GM21423 (cell line): ENCODE results near the gene MYH10.
"Not testable (repeated sequence)": the region's sequence is repeated elsewhere in the genome, so short reads cannot be mapped to it uniquely, and the experiment has no call there.

Experiments
- ATAC-seq: cut with Tn5 transposase; IDR thresholded peaks from one replicate; pipeline ENCODE4 v1.9.1; 2021; ENCODE audit warnings: mild to moderate bottlenecking, moderate library complexity; ENCODE audit not compliant: unreplicated experiment

MYH10 gene

DNA sequence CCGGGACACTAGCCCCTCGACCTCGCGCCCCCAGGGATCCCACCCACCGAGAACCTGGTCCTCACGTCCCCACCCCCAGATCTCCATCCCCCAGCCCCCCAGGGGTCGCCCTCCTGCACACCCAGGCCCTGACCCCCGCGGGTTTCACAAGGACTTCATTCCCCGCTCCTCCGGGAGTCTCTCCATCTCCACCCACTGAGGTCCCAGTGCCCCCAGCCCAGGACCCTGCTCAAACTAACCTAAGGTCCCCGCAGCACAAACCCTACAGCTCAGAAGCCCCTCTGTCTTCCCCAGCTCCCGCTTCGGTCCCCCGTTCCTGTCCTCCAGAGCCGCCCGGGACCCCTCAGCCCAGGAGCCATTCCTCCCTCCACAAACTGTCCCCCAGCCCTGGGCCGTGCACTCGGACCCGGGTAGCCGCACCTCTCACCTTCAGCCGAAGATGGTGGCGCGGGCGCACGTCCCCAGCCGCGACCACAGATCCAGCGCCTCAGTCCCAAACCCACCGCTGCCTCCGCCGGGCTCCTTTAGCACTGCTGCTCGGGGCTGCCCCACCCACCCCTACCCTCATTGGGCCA is at the start of gene MYH10:
MYH10 (minus strand) TSS at position 499 of the 575 bp plus-strand sequence. CDS start 7,479 bp downstream, outside the sequence.
- ATAC-seq, result no peak

DNA sequence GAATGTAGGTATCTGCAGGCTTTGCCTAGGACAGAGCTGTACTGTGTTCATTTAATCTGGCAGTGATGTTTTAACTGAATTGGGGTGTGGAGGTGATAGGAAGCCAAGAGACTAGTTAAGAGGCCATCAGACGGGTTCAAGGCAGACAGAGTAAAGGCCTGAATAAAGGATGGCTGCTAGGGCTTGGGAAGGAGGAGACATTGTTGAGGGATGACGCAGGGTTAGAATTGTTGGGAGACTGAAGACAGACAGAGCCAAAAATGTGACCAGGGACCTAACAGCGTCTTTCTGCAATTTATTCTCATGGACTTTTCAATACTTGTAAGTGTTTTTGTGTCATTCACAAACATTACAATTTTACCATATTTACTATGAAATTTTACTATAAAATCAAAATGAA is 48.6 kb upstream of the MYH10 start:
- no peak for ATAC-seq

DNA sequence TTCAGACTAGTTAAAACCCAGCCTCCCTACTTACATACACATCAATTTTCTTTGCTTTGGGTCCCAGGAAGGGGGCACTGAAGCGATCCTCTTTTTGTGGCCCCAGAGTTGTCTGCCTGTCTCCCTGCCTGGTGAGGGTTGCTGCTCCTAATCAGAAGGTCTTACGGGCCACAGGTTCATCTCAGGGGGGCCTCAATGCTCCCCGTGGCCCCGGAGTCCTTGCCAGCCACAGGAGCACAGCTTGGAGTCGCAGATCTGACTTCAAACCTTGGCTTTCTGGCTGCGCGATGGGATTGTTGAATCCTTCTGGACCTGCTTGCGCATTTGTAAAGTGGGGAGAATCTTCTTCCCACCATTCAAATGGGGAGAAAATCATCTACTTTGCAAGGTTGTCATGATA is 44.8 kb upstream of the MYH10 start:
- no peak for ATAC-seq

DNA sequence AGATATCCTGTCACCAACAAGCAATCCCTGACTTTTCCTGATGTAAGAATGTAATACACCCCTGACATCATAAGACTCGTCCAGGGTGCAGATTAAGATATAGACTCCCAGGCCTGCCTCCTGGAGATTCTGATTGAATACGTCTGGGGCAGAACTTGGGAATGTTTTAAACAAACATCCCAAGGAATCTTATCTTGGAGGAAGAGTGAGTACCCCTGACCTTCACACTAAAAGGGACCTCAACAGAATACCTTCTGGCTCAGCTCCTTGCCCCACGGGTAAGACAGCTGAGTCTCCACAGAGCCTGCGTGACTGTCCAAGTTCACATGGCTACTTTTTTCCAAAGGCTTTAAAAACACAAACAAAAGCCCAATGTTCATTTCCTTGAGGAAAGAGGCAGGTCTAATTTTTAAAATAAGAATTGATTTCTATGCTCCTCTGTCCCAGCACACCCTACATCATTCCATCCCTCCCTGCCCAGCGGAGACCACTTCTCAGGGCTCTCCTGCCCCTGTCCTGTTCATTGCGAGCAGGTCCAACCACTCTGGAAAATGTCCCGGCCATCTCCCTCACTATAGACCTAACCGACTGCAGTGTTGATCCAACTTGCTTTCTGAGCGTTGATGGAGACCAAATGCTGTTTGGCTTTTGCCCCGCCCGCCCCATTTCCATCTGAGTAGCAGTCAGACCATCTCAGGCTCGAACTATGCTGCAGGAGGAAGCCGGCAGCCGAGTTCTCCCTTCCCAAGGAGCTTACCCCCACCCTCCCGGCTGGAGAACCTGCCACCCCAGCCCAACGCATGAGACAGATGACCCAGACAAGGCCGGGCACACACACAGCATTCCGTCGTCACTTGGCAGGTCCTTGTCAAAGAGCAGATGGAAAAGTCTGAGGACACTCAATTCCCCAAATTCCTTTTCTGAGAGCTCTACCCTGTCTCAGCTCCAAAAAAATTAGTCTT is 44.1 kb upstream of the MYH10 start:
- no peak for ATAC-seq

DNA sequence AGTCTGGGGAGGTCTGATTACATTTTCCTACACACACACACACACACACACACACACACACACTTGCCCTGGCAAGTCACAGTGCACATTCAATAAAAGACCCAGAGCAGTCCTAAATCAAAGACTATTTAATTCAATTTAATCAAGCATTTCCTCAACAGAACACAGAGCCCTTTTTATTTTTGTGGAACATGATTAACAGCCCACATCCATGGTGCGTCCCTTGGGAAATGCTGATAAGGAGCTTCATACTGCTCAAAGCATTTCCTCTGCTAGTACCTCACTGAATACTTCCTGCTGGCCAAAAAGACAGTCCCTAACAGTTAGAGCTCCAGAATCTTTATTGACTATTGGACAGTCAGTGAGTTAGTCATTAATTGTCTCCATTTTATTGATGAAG is 43.1 kb upstream of the MYH10 start:
- ATAC-seq, result no peak

DNA sequence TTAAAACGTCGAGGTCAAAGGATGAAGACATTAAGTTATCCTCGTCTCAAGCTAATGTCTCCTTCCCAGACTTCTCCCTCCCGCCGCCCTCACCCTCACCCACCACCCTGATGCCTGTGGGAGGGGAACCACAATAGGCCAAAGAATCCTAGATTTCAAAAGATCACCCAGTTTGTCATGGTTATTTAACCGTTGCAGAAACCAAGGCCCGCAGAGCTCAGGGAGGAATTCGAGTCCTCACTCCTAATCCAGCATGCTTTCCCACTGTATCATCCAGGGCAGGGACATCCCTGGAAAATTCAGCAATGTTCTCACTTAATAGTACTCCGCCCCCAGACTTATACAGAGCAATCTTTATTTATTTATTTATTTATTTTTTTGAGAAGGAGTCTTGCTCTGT is 41.8 kb upstream of the MYH10 start:
- no peak for ATAC-seq

DNA sequence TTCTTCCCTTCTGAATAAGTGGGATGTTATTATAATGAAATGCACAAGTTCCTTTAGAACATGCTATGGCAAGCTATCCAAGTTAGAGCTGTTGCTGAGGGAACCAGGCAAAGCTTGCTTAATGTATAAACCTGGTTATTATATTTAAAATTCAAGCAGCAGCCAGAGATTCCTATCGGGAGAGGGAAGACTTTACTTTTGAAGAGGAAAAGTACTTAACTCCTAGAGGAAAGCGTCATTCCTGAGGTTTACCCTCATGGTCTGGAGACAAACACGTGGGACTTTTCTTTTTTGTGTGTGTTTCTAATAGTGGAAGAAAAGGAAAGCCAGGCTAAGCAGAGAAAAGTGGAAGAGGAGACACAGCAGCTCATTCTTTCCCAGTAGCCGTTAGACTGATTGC is 39.9 kb upstream of the MYH10 start:
- ATAC-seq, result no peak

DNA sequence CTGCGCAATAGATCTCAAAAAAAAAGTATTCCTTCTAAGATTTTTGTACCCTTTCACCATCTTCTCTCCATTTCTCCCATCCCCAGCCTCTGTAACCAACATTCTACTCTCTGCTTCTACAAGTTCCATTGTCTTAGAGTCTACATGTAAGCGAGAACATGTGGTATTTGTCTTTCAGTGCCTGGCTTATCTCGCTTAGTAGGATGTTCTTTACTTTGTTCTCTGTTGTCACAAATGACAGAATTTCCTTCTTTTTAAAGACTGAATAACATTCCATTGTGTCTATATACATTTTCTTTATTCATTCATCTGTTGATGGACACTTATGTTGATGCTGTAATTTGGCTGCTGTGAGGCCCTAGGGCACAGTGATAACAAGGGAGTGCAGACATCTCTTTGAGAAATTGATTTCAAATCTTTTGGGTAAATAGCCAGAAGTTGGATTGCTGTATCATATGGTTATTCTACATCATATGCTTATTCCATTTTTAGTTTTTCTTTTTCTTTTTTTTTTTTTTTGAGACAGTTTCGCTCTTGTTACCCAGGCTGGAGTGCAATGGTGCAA is 37.7 kb upstream of the MYH10 start:
- ATAC-seq, result no peak

DNA sequence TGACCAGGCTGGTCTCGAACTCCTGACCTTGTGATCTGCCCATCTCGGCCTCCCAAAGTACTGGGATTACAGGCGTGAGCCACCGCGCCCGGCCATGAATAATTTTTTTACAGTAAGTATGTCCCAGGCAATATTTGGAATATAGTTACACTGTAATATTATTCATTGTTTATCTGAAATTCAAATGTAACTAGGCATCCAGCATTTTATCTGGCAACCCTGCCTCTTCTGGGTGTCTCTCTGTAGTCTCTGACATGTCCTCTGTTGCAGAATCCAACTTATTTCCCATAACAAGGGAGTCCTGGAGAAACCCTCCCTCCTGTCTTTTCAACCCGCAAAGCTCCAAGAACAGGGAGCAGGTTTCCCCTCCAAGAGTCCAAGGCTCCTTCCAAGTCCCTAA is 36.9 kb upstream of the MYH10 start:
- ATAC-seq, result no peak

DNA sequence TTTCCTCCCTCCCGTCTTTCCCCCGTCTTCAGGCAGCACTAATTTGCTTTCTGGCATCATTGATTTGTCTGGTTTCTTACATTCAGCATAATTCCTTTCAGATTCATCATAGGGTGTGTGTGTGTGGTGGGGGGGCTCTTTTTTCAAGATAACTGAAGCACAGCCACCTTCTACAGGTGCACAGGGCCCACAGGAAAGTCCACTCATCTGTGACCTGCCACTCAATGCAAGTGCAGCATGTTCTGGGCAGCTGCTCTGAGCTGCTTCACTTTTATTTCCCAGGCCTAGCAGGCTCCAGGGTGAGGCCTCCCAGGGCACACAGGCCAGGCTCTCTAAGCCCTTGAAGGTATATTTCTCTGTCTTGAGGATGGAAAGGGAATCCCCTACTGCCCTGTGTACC is 35.2 kb upstream of the MYH10 start:
- ATAC-seq, result no peak

DNA sequence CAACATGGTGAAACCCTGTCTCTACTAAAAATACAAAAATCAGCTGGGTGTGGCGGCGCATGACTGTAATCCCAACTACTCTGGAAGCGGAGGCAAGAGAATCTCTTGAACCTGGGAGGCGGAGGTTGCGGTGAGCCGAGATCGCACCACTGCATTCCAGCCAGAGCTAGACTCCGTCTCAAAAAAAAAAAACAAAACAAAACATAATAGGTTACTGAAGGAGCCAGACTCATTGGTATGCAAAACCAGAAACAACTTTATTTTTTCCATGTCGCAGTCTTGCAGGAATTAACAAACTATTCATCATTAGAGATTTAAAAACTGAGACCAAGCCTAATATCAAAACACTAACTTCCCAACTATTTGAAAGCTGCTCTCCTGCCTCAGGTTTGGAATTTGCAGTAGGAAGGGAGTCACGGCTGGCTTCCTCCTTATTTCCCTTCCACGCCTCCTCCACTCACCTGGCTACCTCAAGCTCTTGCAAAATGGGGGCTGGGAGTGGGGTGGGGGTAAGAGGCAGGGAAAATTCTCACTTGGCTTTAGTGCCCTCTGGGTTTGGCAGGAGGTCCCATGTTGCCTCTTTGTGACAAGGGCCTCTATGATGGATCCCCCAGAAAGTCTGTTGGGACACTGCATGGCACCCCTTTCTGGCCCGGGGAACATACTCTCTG is 34.1 kb upstream of the MYH10 start:
- no peak for ATAC-seq

DNA sequence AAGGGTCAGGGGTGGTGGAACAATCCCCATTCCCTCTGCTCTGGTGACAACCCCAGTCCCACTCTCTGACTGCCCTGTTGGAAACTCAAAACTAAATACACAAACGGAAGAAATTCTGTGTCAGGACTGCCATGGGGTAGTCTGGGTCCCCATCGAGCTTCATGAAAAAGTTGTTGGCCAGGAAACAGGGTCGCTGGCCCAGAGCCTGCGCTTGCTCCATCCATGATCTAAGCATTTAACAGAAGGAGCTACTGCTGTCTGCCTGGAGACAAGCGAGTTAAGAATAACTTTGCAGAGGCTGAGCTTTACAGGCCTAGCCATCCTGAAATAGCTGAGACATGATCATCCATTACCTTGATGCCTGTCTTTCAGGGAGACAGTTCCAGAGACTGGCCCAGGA is 32.4 kb upstream of the MYH10 start:
- ATAC-seq, result no peak

DNA sequence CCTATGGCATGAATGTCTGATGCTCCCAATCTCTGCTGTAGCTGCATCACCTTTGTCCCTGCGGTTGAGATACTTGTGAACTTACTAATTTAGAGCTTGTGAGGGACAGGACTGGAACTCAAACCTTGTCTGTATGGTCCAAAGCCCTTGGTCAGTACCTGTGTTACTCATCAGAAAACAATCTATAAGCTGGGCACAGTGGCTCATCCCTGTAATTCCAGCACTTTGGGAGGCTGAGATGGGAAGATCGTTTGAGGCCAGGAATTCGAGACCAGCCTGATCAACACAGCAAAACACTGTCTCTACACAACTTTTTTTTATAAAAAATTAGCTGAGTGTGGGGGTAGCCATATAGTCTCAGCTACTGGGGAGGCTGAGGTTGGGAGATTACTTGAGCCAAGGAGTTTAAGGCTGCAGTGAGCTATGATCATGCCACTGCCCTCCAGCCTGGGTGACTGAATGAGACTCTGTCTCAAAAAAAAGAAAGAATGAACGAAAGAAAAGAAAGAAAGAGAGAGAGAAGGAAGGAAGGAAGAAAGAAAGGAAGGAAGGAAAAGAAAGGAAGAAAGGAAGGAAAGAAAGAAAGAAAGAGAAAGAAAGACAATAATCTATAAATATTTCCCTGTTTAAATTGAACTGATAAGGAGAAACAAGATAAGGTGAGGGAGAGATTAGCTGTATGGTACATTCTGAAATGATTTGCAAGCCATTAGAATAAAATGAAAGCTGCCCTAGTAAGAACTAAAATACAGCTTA is 31.7 kb upstream of the MYH10 start:
- ATAC-seq, result no peak

DNA sequence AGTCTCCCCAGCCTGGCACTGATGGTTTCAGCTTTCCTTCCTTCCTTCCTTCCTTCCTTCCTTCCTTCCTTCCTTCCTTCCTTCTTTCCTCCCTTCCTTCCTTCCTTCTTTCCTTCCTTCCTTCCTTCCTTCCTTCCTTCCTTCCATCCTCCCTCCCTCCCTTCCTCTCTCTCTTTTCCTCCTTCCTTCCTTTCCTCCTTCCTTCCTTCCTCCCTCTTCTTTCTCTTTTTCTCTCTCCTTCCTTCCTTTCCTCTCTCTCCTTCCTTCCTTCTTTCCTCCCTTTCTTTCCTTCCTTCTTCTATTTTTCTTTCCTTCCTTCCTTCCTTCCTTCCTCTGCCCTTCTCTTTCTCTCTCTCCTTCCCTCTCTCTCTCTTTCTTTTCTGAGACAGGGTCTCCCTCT is 30.2 kb upstream of the MYH10 start:
- ATAC-seq, result not testable (repeated sequence)

DNA sequence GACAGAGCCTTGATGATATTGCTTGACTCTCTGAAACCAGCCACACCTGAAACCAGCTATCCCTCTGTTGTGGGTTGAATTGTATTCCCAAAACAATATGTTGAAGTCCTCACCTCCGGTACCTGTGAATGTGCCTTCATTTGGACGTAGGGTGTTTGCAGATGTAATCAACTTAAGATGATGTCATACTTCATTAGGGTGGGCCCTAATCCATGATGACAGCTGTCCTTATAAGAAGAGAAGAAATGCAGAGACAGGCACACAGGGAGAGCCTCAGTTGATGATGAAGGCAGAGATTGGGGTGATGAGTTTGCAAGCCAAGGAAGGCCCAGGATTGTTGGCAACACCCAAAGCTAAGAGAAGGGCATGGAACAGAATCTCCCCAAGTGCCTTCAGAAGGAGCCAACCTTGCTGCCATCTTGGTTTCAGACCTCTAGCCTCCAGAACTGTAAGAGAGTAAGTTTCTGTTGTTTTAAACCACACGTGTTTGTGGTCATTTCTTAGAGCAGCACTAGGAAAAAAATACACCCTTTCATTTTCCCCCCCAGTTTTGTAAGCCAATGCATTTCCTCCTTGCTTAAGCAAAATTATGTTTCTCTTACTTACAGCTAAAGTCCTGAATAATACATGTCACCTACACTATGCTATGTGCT is 29.4 kb upstream of the MYH10 start:
- no peak for ATAC-seq

DNA sequence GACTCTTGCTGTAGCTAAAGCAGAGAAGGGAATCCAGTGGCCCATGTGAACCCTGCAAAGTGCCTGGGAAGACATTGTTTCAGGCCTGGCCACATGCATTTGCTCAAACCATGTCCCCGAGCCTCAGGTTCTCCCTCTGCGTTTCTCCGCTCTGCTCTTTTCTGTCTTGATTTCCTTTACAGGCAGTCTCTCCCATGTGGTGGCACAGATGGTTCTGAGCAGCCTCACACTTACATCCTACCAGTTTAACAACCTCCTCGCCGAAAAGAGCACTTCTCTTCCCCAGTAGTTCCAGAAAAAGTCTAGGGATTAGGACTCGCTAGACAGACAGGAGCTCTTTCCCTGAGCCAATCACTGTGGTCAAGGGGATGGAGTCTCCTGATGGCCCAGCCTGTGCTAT is 28.3 kb upstream of the MYH10 start:
- no peak for ATAC-seq

DNA sequence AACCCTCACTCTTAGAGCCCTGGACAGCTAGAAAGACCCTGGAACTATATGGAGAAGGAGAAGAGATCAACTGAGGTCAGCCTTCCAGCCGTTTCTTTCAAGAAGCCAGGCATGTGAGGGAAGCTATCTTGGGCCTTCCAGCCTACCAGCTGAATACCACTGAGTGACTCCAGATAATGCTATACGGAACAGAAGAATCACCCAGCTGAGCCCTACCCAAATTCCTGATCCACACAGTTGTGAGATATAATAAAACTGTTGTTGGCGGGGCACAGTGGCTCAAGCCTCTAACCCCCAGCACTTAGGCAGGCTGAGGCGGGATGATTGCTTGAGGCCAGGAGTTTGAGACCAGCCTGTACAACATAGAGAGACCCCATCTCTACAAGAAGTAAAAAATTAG is 26.2 kb upstream of the MYH10 start:
- ATAC-seq, result no peak

DNA sequence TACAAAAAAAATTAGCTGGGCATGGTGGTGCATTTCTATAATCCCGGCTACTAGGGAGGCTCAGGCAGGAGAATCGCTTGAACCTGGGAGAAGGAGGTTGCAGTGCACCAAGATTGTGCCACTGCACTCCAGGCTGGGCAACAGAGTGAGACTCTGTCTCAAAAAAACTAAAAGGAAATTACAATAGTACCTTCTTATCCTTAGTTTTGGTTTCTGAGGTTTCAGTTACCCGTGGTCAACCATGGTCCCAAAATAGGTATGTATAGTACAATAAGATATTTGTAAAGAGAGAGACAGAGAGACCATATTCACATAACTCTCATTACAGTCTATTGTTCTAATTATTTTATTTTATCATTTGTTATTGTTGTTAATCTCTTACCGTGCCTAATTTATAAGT is 24.3 kb upstream of the MYH10 start:
- ATAC-seq, result no peak

DNA sequence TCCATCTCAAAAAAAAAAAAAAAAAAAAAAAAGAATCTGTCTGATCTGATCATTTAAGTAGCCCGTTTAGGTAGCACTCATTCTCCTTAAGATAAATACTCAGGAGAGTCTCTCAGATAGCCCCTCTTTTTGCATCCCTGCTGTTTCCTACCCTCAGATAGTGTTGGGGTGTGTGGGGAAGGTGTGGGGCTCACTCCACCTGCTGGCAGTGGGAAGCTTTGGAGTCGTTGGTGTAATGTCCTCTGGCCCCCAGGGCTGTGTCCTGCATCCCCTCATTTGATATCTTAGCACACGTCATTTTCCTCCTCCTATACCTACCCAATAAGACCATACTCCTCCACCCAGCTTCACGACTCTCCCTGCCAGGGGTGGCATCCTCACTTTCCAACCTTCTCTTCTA is 20.5 kb upstream of the MYH10 start:
- no peak for ATAC-seq

DNA sequence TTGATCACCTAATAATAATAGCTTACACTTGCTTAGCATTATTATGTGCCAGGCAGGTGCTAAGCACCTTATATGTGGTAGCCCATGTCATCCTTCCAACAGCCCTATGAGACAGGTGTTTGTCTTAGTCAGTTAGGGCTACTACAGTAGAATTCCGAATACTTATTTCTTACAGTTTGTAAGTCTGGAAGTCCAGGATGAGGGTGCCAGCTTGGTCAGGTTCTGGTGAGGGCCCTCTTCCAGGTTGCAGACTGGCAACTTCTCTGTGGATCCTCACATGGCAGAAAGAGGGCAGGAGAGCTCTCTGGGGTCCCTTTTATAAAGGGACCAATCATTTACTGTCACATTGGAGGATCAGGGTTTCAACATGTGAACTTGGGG is 19.6 kb upstream of the MYH10 start:
- no peak for ATAC-seq
